WTC11 (cell line): Measurements from ENCODE around the gene ACACA. TPM values are rescaled to one million over a fixed set of nuclear protein-coding genes. Genes with fewer than 3 reads are reported as not detected.
"Not testable (repeated sequence)": the region's sequence is repeated elsewhere in the genome, so short reads cannot be mapped to it uniquely, and the experiment has no call there.

Source experiments
- ATAC-seq: fragments of 200-7000 bp; cut with Tn5 transposase; 2 replicates; pipeline ENCODE4 v1.10.0; 2021; ENCODE audit warnings: mild to moderate bottlenecking, moderate library complexity
- CTCF ChIA-PET: fragments of 300-600 bp; sonication (Branson Sonifier 250); formaldehyde crosslinking; loops from one replicate; lab custom pipeline; 2021; ENCODE audit warnings: antibody characterized with exemption; lab: Charles Lee
- POLR2A ChIA-PET: fragments of 350-600 bp; sonication (Branson Sonifier 250); formaldehyde crosslinking; loops from one replicate; lab custom pipeline; 2021; ENCODE audit warnings: antibody characterized with exemption; lab: Charles Lee
- DNase-seq: peaks from one replicate; pipeline ENCODE4 v3.0.0; 2021; ENCODE audit warnings: low spot score
- H3K27ac Mint-ChIP-seq: 2 replicates; pipeline ENCODE4 v1.8.0; 2021; ENCODE audit warnings: mixed read lengths
- H3K27me3 Mint-ChIP-seq: 2 replicates; pipeline ENCODE4 v1.8.0; 2021; ENCODE audit warnings: low read depth, mild to moderate bottlenecking, moderate library complexity, mixed read lengths
- H3K36me3 Mint-ChIP-seq: 2 replicates; pipeline ENCODE4 v1.8.0; 2021; ENCODE audit warnings: mixed read lengths
- H3K4me1 Mint-ChIP-seq: 2 replicates; pipeline ENCODE4 v1.8.0; 2022; ENCODE audit warnings: mixed read lengths
- H3K4me3 Mint-ChIP-seq: 2 replicates; pipeline ENCODE4 v1.8.0; 2021; ENCODE audit warnings: mild to moderate bottlenecking, moderate library complexity, mixed read lengths
- H3K9me3 Mint-ChIP-seq: 2 replicates; pipeline ENCODE4 v1.8.0; 2021; ENCODE audit warnings: mixed read lengths
- CBFB ChIP-seq: sonication (generic); formaldehyde crosslinking; IDR thresholded peaks from 2 replicates; pipeline ENCODE4 v1.8.1; 2022; ENCODE audit warnings: mild to moderate bottlenecking, low read depth, missing genetic modification reagents
- ETV6 ChIP-seq: sonication (generic); formaldehyde crosslinking; IDR thresholded peaks from 2 replicates; pipeline ENCODE4 v1.8.1; 2022; ENCODE audit warnings: mild to moderate bottlenecking, missing genetic modification reagents
- FOXK1 ChIP-seq: sonication (generic); formaldehyde crosslinking; IDR thresholded peaks from 2 replicates; pipeline ENCODE4 v1.8.0; 2022; ENCODE audit warnings: mild to moderate bottlenecking, moderate library complexity, missing genetic modification reagents
- FOXP1 ChIP-seq: sonication (generic); formaldehyde crosslinking; IDR thresholded peaks from 2 replicates; pipeline ENCODE4 v1.8.0; 2022; ENCODE audit warnings: missing genetic modification reagents, mild to moderate bottlenecking, moderate library complexity, borderline replicate concordance
- JAZF1 ChIP-seq: fragments of 250-450 bp; sonication (Bioruptor Pico); IDR thresholded peaks from 2 replicates; pipeline ENCODE4 v1.9.0; 2021; ENCODE audit warnings: moderate library complexity, mild to moderate bottlenecking, inconsistent platforms
- MYBL2 ChIP-seq: sonication (generic); formaldehyde crosslinking; IDR thresholded peaks from 2 replicates; pipeline ENCODE4 v1.8.1; 2023; ENCODE audit warnings: mild to moderate bottlenecking, moderate library complexity, missing genetic modification reagents
- NFE2L1 ChIP-seq: sonication (generic); formaldehyde crosslinking; IDR thresholded peaks from 2 replicates; pipeline ENCODE4 v1.8.1; 2023; ENCODE audit warnings: missing genetic modification reagents
- NFYB ChIP-seq: sonication (generic); formaldehyde crosslinking; conservative IDR thresholded peaks from 2 replicates; pipeline ENCODE4 v1.8.0; 2022; ENCODE audit warnings: low read depth, missing genetic modification reagents
- RELA ChIP-seq: sonication (generic); formaldehyde crosslinking; IDR thresholded peaks from 2 replicates; pipeline ENCODE4 v1.8.1; 2022; ENCODE audit warnings: missing genetic modification reagents, mild to moderate bottlenecking, borderline replicate concordance
- SOX15 ChIP-seq: fragments of 250-450 bp; sonication (Bioruptor Pico); IDR thresholded peaks from 2 replicates; pipeline ENCODE4 v1.9.0; 2021; ENCODE audit warnings: mild to moderate bottlenecking
- TEAD1 ChIP-seq: sonication (generic); formaldehyde crosslinking; IDR thresholded peaks from 2 replicates; pipeline ENCODE4 v1.8.0; 2022; ENCODE audit warnings: mild to moderate bottlenecking, missing genetic modification reagents
- ZNF121 ChIP-seq: sonication (generic); formaldehyde crosslinking; IDR thresholded peaks from 2 replicates; pipeline ENCODE4 v1.8.0; 2023; ENCODE audit warnings: missing genetic modification reagents
- ZNF138 ChIP-seq: sonication (generic); formaldehyde crosslinking; conservative IDR thresholded peaks from 2 replicates; pipeline ENCODE4 v1.8.1; 2022; ENCODE audit warnings: mild to moderate bottlenecking, moderate library complexity, missing genetic modification reagents
- ZNF396 ChIP-seq: fragments of 250-450 bp; sonication (Bioruptor Pico); IDR thresholded peaks from 2 replicates; pipeline ENCODE4 v1.8.0; 2021; ENCODE audit warnings: mild to moderate bottlenecking, moderate library complexity, borderline replicate concordance
- ZNF416 ChIP-seq: fragments of 250-450 bp; sonication (Bioruptor Pico); IDR thresholded peaks from 2 replicates; pipeline ENCODE4 v1.9.0; 2021; ENCODE audit warnings: mild to moderate bottlenecking, inconsistent platforms
- total RNA-seq: library from RNA; stranded (reverse); gene quantifications from 3 replicates; pipeline ENCODE4 v1.2.3, GENCODE V29; 2021
- TF ChIP-seq, protein P1 (sequence below): fragments of 250-450 bp; sonication (Bioruptor Pico); IDR thresholded peaks from 2 replicates; pipeline ENCODE4 v1.9.0; 2021; ENCODE audit warnings: mild to moderate bottlenecking
- TF ChIP-seq, protein P2 (sequence below): sonication (generic); formaldehyde crosslinking; IDR thresholded peaks from 2 replicates; pipeline ENCODE4 v1.8.0; 2023; ENCODE audit warnings: mild to moderate bottlenecking, missing genetic modification reagents
- TF ChIP-seq, protein P3 (sequence below): sonication (generic); formaldehyde crosslinking; IDR thresholded peaks from 2 replicates; pipeline ENCODE4 v1.8.0; 2022; ENCODE audit warnings: mild to moderate bottlenecking, missing genetic modification reagents
- TF ChIP-seq, protein P4 (sequence below): sonication (generic); formaldehyde crosslinking; IDR thresholded peaks from 2 replicates; pipeline ENCODE4 v1.8.0; 2022; ENCODE audit warnings: mild to moderate bottlenecking, missing genetic modification reagents

The ACACA gene
- total RNA-seq, 1 experiment from 2014 or later = 167 TPM

DNA sequence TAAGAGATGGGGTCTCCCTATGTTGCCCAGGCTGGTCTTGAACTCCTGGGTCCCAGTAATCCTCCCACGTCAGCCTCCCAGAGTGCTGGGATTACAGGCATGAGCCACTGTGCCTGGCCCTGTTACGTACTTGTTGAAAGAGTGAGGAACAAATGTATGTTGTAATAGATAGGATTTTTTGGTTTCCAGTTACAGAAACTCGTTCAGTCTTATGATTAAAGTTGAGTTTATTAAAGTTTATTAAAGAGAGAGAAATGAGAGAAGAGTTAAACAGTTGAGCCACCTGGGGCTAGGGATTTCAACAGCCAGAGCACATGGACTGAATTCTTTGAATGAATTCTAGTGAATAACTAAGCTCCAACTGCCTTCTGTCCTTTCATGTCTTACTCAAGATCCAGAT is 3.7 kb upstream of the ACACA start:
- H3K4me1 Mint-ChIP-seq = peaks cover 12% of the 10 kb centered on the region
- ChIA-PET CTCF (interaction anchor here (0.8 to 1.0 kb wide), 2 partner anchors 24 to 28 kb away, joined by 4 to 6 read pairs; no protein-coding TSS in a partner anchor), POLR2A (interaction anchor here (0.6 kb wide), 1 partner anchor 14 kb away, joined by 3 read pairs; no protein-coding TSS in a partner anchor)
- peaks cover 5% of the 10 kb centered on the region; the same call in 1 of the 2 replicates for H3K9me3 Mint-ChIP-seq
- H3K27ac Mint-ChIP-seq = no peak overlapping the region
- H3K4me3 Mint-ChIP-seq = no peak overlapping the region
- H3K27me3 Mint-ChIP-seq = no peaks in the 10 kb centered on the region
- TF ChIP-seq SOX15 (CRISPR knock-in tag) (no peak), RELA (no peak)
- no peak for ATAC-seq
- no peak for DNase-seq
- peaks cover 40% of the 10 kb centered on the region for H3K36me3 Mint-ChIP-seq

DNA sequence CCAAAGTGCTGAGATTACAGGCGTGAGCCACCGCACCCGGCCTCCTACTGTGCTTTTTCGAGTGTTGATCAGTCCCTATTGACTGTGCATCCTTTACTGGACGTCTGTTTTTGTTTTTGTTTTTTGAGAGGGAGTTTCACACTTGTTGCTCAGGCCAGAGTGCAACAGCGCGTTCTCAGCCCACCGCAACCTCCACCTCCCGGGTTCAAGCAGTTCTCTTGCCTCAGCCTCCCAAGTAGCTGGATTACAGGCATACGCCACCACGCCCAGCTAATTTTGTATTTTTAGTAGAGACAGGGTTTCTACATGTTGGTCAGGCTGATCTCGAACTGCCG is 1.5 kb upstream of the ACACA start:
- Mint-ChIP-seq H3K4me3 (peak overlapping the region; percentile 76), H3K36me3 (peaks cover 21% of the 10 kb centered on the region), H3K4me1 (peaks cover 18% of the 10 kb centered on the region)
- not testable (repeated sequence) for H3K27me3 Mint-ChIP-seq, H3K27ac Mint-ChIP-seq, ATAC-seq, DNase-seq, H3K9me3 Mint-ChIP-seq
- TF ChIP-seq ZNF121 = 0 out of 2 replicates have a peak, but pooled peaks have one; percentile 29
- POLR2A ChIA-PET = interaction anchor here (1.1 kb wide), 1 partner anchor 16 kb away, joined by 4 read pairs; no protein-coding TSS in a partner anchor
- CTCF ChIA-PET = interaction anchor here (1.5 to 1.9 kb wide), 2 partner anchors 30 to 35 kb away, joined by 6 to 7 read pairs; no protein-coding TSS in a partner anchor

DNA sequence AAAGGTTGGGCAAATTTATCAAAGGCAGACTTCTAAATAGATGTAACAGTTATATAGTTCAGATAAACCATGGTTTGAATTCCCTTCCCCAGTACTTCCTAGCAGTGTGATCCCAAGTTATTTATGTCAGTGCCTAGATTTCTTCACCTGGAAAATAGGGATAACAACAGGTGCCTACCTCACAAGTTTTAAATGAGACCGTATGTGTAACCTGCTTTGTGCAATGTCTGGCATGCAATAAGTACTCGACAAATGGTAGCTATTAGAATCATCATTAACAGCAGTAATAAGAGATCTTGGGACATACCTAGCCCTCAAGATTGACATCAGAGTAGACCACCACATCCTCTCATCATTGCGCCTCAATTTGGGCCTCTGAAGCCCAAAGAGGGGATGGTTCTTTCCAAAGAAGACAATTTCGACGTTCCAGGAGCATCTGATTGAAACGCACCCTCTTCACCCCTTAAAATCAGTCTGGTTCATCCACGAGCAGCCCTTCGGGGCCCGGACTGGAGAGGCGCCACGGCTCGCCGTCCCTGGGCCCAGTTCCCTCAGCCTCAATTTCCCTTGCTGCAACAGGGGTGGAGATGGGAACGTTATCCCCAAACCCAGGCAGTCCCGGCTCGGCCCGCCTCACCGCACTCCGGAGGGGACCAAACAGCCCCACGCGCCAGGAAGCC is 541 bp downstream of the ACACA start:
- Mint-ChIP-seq H3K4me3 (peak overlapping the region; percentile 97), H3K27me3 (no peaks in the 10 kb centered on the region), H3K9me3 (no peaks in the 10 kb centered on the region), H3K27ac (peak overlapping the region; percentile 94), H3K36me3 (peaks cover 9% of the 10 kb centered on the region), H3K4me1 (peaks cover 18% of the 10 kb centered on the region)
- TF ChIP-seq FOXP1 (CRISPR knock-in tag) (peak; percentile 77; the same call in 1 of the 2 replicates), ZNF416 (CRISPR knock-in tag) (no peak), MYBL2 (CRISPR knock-in tag) (no peak), NFE2L1 (no peak), NFYB (CRISPR knock-in tag) (no peak), CBFB (CRISPR knock-in tag) (0 out of 2 replicates have a peak, but pooled peaks have one; percentile 37), TEAD1 (CRISPR knock-in tag) (no peak; the same call in 1 of the 2 replicates), ETV6 (CRISPR knock-in tag) (0 out of 2 replicates have a peak, but pooled peaks have one; percentile 40), ZNF396 (CRISPR knock-in tag) (no peak), FOXK1 (CRISPR knock-in tag) (0 out of 2 replicates have a peak, but pooled peaks have one; percentile 17), JAZF1 (CRISPR knock-in tag) (no peak), ZNF138 (CRISPR knock-in tag) (peak; percentile 73; the same call in 1 of the 2 replicates)
- TF ChIP-seq, protein P1, sequence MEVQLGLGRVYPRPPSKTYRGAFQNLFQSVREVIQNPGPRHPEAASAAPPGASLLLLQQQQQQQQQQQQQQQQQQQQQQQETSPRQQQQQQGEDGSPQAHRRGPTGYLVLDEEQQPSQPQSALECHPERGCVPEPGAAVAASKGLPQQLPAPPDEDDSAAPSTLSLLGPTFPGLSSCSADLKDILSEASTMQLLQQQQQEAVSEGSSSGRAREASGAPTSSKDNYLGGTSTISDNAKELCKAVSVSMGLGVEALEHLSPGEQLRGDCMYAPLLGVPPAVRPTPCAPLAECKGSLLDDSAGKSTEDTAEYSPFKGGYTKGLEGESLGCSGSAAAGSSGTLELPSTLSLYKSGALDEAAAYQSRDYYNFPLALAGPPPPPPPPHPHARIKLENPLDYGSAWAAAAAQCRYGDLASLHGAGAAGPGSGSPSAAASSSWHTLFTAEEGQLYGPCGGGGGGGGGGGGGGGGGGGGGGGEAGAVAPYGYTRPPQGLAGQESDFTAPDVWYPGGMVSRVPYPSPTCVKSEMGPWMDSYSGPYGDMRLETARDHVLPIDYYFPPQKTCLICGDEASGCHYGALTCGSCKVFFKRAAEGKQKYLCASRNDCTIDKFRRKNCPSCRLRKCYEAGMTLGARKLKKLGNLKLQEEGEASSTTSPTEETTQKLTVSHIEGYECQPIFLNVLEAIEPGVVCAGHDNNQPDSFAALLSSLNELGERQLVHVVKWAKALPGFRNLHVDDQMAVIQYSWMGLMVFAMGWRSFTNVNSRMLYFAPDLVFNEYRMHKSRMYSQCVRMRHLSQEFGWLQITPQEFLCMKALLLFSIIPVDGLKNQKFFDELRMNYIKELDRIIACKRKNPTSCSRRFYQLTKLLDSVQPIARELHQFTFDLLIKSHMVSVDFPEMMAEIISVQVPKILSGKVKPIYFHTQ (CRISPR knock-in tag) = no peak
- TF ChIP-seq, protein P2, sequence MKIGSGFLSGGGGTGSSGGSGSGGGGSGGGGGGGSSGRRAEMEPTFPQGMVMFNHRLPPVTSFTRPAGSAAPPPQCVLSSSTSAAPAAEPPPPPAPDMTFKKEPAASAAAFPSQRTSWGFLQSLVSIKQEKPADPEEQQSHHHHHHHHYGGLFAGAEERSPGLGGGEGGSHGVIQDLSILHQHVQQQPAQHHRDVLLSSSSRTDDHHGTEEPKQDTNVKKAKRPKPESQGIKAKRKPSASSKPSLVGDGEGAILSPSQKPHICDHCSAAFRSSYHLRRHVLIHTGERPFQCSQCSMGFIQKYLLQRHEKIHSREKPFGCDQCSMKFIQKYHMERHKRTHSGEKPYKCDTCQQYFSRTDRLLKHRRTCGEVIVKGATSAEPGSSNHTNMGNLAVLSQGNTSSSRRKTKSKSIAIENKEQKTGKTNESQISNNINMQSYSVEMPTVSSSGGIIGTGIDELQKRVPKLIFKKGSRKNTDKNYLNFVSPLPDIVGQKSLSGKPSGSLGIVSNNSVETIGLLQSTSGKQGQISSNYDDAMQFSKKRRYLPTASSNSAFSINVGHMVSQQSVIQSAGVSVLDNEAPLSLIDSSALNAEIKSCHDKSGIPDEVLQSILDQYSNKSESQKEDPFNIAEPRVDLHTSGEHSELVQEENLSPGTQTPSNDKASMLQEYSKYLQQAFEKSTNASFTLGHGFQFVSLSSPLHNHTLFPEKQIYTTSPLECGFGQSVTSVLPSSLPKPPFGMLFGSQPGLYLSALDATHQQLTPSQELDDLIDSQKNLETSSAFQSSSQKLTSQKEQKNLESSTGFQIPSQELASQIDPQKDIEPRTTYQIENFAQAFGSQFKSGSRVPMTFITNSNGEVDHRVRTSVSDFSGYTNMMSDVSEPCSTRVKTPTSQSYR (CRISPR knock-in tag) = no peak
- TF ChIP-seq, protein P3, sequence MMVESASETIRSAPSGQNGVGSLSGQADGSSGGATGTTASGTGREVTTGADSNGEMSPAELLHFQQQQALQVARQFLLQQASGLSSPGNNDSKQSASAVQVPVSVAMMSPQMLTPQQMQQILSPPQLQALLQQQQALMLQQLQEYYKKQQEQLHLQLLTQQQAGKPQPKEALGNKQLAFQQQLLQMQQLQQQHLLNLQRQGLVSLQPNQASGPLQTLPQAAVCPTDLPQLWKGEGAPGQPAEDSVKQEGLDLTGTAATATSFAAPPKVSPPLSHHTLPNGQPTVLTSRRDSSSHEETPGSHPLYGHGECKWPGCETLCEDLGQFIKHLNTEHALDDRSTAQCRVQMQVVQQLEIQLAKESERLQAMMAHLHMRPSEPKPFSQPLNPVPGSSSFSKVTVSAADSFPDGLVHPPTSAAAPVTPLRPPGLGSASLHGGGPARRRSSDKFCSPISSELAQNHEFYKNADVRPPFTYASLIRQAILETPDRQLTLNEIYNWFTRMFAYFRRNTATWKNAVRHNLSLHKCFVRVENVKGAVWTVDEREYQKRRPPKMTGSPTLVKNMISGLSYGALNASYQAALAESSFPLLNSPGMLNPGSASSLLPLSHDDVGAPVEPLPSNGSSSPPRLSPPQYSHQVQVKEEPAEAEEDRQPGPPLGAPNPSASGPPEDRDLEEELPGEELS (CRISPR knock-in tag) = peak; percentile 33; the same call in 1 of the 2 replicates
- TF ChIP-seq, protein P4, sequence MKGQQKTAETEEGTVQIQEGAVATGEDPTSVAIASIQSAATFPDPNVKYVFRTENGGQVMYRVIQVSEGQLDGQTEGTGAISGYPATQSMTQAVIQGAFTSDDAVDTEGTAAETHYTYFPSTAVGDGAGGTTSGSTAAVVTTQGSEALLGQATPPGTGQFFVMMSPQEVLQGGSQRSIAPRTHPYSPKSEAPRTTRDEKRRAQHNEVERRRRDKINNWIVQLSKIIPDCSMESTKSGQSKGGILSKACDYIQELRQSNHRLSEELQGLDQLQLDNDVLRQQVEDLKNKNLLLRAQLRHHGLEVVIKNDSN (CRISPR knock-in tag) = no peak
- ATAC-seq (peak; percentile 9; the same call in 1 of the 2 replicates), DNase-seq (no peak)
- ChIA-PET POLR2A (no interaction called here), CTCF (no interaction called here)

DNA sequence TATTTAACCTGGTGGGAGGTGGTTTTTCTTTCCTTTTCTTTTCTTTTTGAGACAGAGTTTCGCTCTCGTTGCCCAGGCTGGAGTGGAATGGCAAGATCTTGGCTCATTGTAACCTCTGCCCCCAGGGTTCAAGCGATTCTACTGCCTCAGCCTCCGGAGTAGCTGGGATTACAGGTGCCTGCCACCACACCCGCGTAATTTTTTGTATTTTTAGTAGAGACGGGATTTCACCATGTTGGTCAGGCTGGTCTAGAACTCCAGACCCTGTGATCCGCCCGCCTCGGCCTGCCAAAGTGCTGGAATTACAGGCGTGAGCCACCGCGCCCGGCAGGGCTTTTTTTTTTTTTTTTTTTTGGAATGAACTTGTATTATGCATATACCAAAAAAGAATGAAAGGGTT is 1.1 kb downstream of the ACACA start:
- not testable (repeated sequence) for H3K27ac Mint-ChIP-seq, DNase-seq, ATAC-seq, H3K36me3 Mint-ChIP-seq, H3K9me3 Mint-ChIP-seq, H3K27me3 Mint-ChIP-seq
- Mint-ChIP-seq H3K4me3 (peak overlapping the region; percentile 97), H3K4me1 (peaks cover 18% of the 10 kb centered on the region)
- CTCF ChIA-PET = interaction anchor here (2.0 kb wide), 1 partner anchor 32 kb away, joined by 8 read pairs; no protein-coding TSS in a partner anchor
- POLR2A ChIA-PET = interaction anchor here (0.5 kb wide), 1 partner anchor 79 kb away, joined by 3 read pairs; no protein-coding TSS in a partner anchor
